Upper lobe of left lung (tissue), 6 donors: ENCODE measurements around the gene FAM53B. TPM values are rescaled to one million over a fixed set of nuclear protein-coding genes. Genes with fewer than 3 reads are reported as not detected.

Source experiments
- ATAC-seq, 2 donors: fragments of 200-7000 bp; cut with Tn5 transposase; one replicate each; pipeline ENCODE4 v1.9.1; 2022; ENCODE audit warnings: mild to moderate bottlenecking in 2 of 2, moderate library complexity in 2 of 2; ENCODE audit not compliant: low FRiP score in 2 of 2
- DNase-seq, 2 donors: peaks; one replicate each; pipeline ENCODE4 v3.0.0-alpha.2; 2019 to 2020
- H3K27ac ChIP-seq, 4 donors: fragments of 200-600 bp; sonication (generic); one replicate each; pipeline ENCODE4 v1.5.1; 2016 to 2019
- H3K27me3 ChIP-seq, 4 donors: fragments of 200-600 bp; sonication (generic); one replicate each; pipeline ENCODE4 v1.5.1; 2017 to 2019
- H3K36me3 ChIP-seq, 4 donors: fragments of 200-600 bp; sonication (generic); one replicate each; pipeline ENCODE4 v1.5.1; 2016 to 2019
- H3K4me1 ChIP-seq, 4 donors: fragments of 200-600 bp; sonication (generic); one replicate each; pipeline ENCODE4 v1.5.1; 2018 to 2019
- H3K4me3 ChIP-seq, 4 donors: fragments of 200-600 bp; sonication (generic); one replicate each; pipeline ENCODE4 v1.5.1; 2017 to 2019; ENCODE audit warnings: mild to moderate bottlenecking in 2 of 4, moderate library complexity in 1 of 4
- H3K9me3 ChIP-seq, 4 donors: fragments of 200-600 bp; sonication (generic); one replicate each; pipeline ENCODE4 v1.5.1; 2018 to 2019
- CTCF ChIP-seq, 6 experiments: fragments of 450-650 bp in 4 of 6; fragments of 200-600 bp in 2 of 6; sonication (generic) in 2 of 6; IDR thresholded peaks; one replicate each; pipeline ENCODE4 v1.5.1; 2016 to 2019; ENCODE audit warnings: antibody characterized with exemption in 6 of 6
- EP300 ChIP-seq, 4 donors: sonication (generic); formaldehyde crosslinking; IDR thresholded peaks; one replicate each; pipeline ENCODE4 v1.5.1; 2017; ENCODE audit warnings: antibody characterized with exemption in 4 of 4, control low read depth in 2 of 4
- POLR2A ChIP-seq, 4 donors: fragments of 450-650 bp; IDR thresholded peaks; one replicate each; pipeline ENCODE4 v1.5.1; 2016 to 2017; ENCODE audit warnings: antibody characterized with exemption in 4 of 4, mild to moderate bottlenecking in 2 of 4
- POLR2AphosphoS5 ChIP-seq, 2 donors: sonication (generic); formaldehyde crosslinking; IDR thresholded peaks; one replicate each; pipeline ENCODE4 v1.5.1; 2017; ENCODE audit warnings: antibody characterized with exemption in 2 of 2
- WGBS, 2 donors: methylation state at CpG; one replicate each; pipeline ENCODE4 v1.1.5; 2017 to 2018; 5-methylcytosine and 5-hydroxymethylcytosine counted together
- total RNA-seq, 6 donors: library from RNA; depleted of rRNA in 4 of 6; stranded (reverse); fragments of >200 nt in 4 of 6; gene quantifications; one replicate each; pipeline versions ENCODE4 v1.1.0 to v1.2.1, GENCODE V29; 2016 to 2021
- donor health status: DM: no; HTN: no; CAD: no; lungs with moderate emphysema.
- donor health status: DM: no; HTN: yes; CAD: no; lungs with severe emphysema.

Gene FAM53B
- total RNA-seq, 6 donors from 2014 or later: 35.8 to 62.5 (median 47.8) TPM

GRCh38 chr10:124691421-124692099, 52.6 kb downstream of the FAM53B start:
- 67 to 89% methylated on average over 11 of the region's 11 CpGs for whole genome bisulfite sequencing, 2 donors
- no peak for ATAC-seq

GRCh38 chr10:124691002-124691401, 53.2 kb downstream of the FAM53B start:
- no peak for DNase-seq
- 86 to 87% methylated on average over 5 of the region's 5 CpGs for WGBS, 2 donors
- TF ChIP-seq EP300 (IDR thresholded peaks at IDR 0.05): no peak
- TF ChIP-seq POLR2A (IDR thresholded peaks at IDR 0.05): no peak
- TF ChIP-seq CTCF (IDR thresholded peaks at IDR 0.05): no peak
- no peak for TF ChIP-seq POLR2AphosphoS5 (IDR thresholded peaks at IDR 0.05)
- Histone ChIP-seq H3K36me3 (peaks cover 0 to 23% (median 11%) of the 10 kb centered on the region in 4 donors), H3K27me3 (no peaks in the 10 kb centered on the region), H3K27ac (no peak overlapping the region), H3K4me1 (peaks cover 21 to 38% (median 32%) of the 10 kb centered on the region in 4 donors), H3K9me3 (no peaks in the 10 kb centered on the region), H3K4me3 (no peak overlapping the region)
- no peak for ATAC-seq

More at GRCh38 chr10:124691421-124692099, 52.6 kb downstream of the FAM53B start:
- Histone ChIP-seq H3K9me3 (no peaks in the 10 kb centered on the region), H3K27me3 (no peaks in the 10 kb centered on the region), H3K36me3 (peaks cover 0 to 27% (median 12%) of the 10 kb centered on the region in 4 donors), H3K27ac (peak overlapping the region in 1 of 4 donors; percentile 9), H3K4me1 (peaks cover 18 to 38% (median 29%) of the 10 kb centered on the region in 4 donors), H3K4me3 (no peak overlapping the region)
- DNase-seq: peak in 1 of 2 donors; percentile 59
- TF ChIP-seq EP300 (IDR thresholded peaks at IDR 0.05): no peak
- TF ChIP-seq CTCF (IDR thresholded peaks at IDR 0.05): no peak
- no peak for TF ChIP-seq POLR2A (IDR thresholded peaks at IDR 0.05)
- TF ChIP-seq POLR2AphosphoS5 (IDR thresholded peaks at IDR 0.05): no peak

GRCh38 chr10:124689911-124690498, 54.2 kb downstream of the FAM53B start:
- 85 to 86% methylated on average over 9 to 11 of the region's 11 CpGs for WGBS, 2 donors
- H3K36me3 ChIP-seq: peaks cover 0 to 19% (median 8%) of the 10 kb centered on the region in 4 donors
- ATAC-seq: no peak
- no peak overlapping the region for H3K27ac ChIP-seq
- H3K4me3 ChIP-seq: no peak overlapping the region
- H3K9me3 ChIP-seq: no peaks in the 10 kb centered on the region
- H3K4me1 ChIP-seq: peaks cover 31 to 46% (median 40%) of the 10 kb centered on the region in 4 donors
- no peaks in the 10 kb centered on the region for H3K27me3 ChIP-seq
- no peak for TF ChIP-seq POLR2A (IDR thresholded peaks at IDR 0.05)
- TF ChIP-seq CTCF (IDR thresholded peaks at IDR 0.05): no peak
- no peak for TF ChIP-seq POLR2AphosphoS5 (IDR thresholded peaks at IDR 0.05)
- no peak for TF ChIP-seq EP300 (IDR thresholded peaks at IDR 0.05)
- no peak for DNase-seq

GRCh38 chr10:124688889-124689670, 55.1 kb downstream of the FAM53B start:
- ATAC-seq (no peak), DNase-seq (no peak)
- no peaks in the 10 kb centered on the region for H3K9me3 ChIP-seq
- H3K27me3 ChIP-seq: no peaks in the 10 kb centered on the region
- peaks cover 39 to 53% (median 45%) of the 10 kb centered on the region in 4 donors for H3K4me1 ChIP-seq
- no peak overlapping the region for H3K4me3 ChIP-seq
- peak overlapping the region in 2 of 4 donors; percentile 15 to 69 for H3K27ac ChIP-seq
- peaks cover 0 to 11% (median 4%) of the 10 kb centered on the region in 4 donors for H3K36me3 ChIP-seq
- TF ChIP-seq CTCF (IDR thresholded peaks at IDR 0.05) (no peak), EP300 (IDR thresholded peaks at IDR 0.05) (no peak), POLR2AphosphoS5 (IDR thresholded peaks at IDR 0.05) (no peak), POLR2A (IDR thresholded peaks at IDR 0.05) (no peak)
- WGBS, 2 donors: 84 to 89% methylated on average over 12 of the region's 12 CpGs
